Endothelial cell (in vitro differentiated cells): ENCODE results near the gene RASD2. TPM values are rescaled to one million over a fixed set of nuclear protein-coding genes. Genes with fewer than 3 reads are reported as not detected.

Experiments
- DNase-seq: peaks from one replicate; pipeline ENCODE4 v3.0.0; 2021; ENCODE audit warnings: low spot score
- H3K27ac Mint-ChIP-seq: one replicate; pipeline ENCODE4 v1.8.0; 2021; ENCODE audit warnings: mixed read lengths, inconsistent platforms; ENCODE audit not compliant: unreplicated experiment
- H3K27me3 Mint-ChIP-seq: one replicate; pipeline ENCODE4 v1.8.0; 2021; ENCODE audit warnings: mild to moderate bottlenecking, moderate library complexity, mixed read lengths, inconsistent platforms; ENCODE audit not compliant: unreplicated experiment
- H3K36me3 Mint-ChIP-seq: one replicate; pipeline ENCODE4 v1.8.0; 2021; ENCODE audit warnings: mild to moderate bottlenecking, low read depth, mixed read lengths, inconsistent platforms; ENCODE audit not compliant: unreplicated experiment
- H3K4me1 Mint-ChIP-seq: one replicate; pipeline ENCODE4 v1.8.0; 2021; ENCODE audit warnings: mild to moderate bottlenecking, mixed read lengths, inconsistent platforms; ENCODE audit not compliant: unreplicated experiment
- H3K4me3 Mint-ChIP-seq: one replicate; pipeline ENCODE4 v1.8.0; 2021; ENCODE audit warnings: mild to moderate bottlenecking, mixed read lengths, inconsistent platforms; ENCODE audit not compliant: unreplicated experiment
- H3K9me3 Mint-ChIP-seq: one replicate; pipeline ENCODE4 v1.8.0; 2021; ENCODE audit warnings: mixed read lengths, inconsistent platforms; ENCODE audit not compliant: unreplicated experiment
- total RNA-seq: library from RNA; stranded (reverse); fragmentation: NEBNext Ultra II Directional; extraction: Animal tissue kit (Norgen Biotek cat#: 25700); gene quantifications from one replicate; pipeline ENCODE4 v1.2.1, GENCODE V29; 2021; ENCODE audit not compliant: unreplicated experiment
- TF ChIP-seq, protein P1 (sequence below): fragments of 200-600 bp; sonication (generic); IDR thresholded peaks from one replicate; pipeline ENCODE4 v1.5.0; 2021; ENCODE audit warnings: antibody characterized with exemption; ENCODE audit not compliant: unreplicated experiment

The RASD2 gene
- total RNA-seq, 1 donor from 2014 or later = not detected

DNA sequence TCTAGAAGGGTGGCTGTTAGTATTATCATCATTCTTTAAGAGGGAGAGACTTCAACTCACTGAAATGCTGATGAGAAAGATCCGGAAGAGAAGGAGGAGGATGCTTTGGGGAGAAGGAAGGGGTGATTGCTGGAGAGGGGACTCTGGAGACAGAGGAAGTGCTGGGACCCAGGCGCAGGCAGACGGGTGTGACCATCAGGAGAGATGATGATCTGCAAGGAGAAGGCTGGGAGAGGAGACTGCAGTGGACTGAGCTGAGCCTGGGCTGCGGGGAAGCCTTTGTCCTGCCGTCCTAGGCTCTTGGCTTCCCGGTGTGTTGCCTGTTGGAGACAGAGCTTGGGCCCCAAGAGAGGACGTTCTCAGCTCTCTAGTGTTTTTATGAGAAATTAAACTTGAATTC is 22.6 kb downstream of the RASD2 start:
- H3K27me3 Mint-ChIP-seq = peaks cover 6% of the 10 kb centered on the region
- no peak for DNase-seq
- no peak overlapping the region for H3K27ac Mint-ChIP-seq
- no peaks in the 10 kb centered on the region for H3K9me3 Mint-ChIP-seq
- TF ChIP-seq, protein P1, sequence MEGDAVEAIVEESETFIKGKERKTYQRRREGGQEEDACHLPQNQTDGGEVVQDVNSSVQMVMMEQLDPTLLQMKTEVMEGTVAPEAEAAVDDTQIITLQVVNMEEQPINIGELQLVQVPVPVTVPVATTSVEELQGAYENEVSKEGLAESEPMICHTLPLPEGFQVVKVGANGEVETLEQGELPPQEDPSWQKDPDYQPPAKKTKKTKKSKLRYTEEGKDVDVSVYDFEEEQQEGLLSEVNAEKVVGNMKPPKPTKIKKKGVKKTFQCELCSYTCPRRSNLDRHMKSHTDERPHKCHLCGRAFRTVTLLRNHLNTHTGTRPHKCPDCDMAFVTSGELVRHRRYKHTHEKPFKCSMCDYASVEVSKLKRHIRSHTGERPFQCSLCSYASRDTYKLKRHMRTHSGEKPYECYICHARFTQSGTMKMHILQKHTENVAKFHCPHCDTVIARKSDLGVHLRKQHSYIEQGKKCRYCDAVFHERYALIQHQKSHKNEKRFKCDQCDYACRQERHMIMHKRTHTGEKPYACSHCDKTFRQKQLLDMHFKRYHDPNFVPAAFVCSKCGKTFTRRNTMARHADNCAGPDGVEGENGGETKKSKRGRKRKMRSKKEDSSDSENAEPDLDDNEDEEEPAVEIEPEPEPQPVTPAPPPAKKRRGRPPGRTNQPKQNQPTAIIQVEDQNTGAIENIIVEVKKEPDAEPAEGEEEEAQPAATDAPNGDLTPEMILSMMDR = no peak
- H3K36me3 Mint-ChIP-seq = no peaks in the 10 kb centered on the region
- H3K4me1 Mint-ChIP-seq = no peaks in the 10 kb centered on the region
- H3K4me3 Mint-ChIP-seq = no peak overlapping the region

DNA sequence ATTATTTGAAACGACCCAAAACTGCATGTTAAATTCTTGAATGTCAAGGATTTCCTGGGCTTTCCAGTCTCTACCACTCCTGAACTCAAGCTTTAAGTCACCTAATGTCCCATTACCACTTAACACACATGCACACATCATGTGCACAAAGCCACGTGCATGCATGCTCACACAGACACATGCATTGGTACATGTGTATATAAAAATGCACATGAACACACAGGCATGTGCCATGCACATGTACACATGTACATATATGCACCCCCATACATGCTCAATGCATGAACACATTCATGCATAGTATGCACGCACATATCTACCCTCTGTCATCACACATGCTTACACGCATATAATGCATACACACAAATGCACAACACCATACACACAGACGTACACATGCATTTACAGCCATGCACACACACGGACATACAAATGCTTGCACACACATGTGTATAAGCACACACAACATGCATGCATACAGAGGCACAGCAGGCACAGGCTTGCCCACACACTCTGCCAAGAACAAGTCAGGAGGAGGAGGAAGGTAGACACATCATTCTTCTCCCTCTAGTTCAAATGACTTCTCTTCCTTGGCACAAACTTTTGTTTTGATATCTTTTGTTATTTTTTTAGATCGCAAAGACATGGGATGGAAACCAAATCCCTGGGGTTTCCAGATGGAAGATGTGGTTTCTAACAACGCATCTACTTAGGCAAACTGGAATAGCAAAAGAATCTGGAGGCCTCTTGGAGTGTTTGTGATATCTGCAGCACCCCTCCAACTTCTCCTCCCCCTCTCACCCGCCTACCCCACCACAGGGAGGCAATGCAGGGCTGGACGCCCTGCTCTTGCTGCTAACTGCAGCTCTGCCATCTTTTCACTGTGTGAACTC is 24.6 kb downstream of the RASD2 start:
- no peaks in the 10 kb centered on the region for H3K4me1 Mint-ChIP-seq
- H3K27me3 Mint-ChIP-seq = peaks cover 7% of the 10 kb centered on the region
- H3K4me3 Mint-ChIP-seq = no peak overlapping the region
- TF ChIP-seq, protein P1 = no peak
- H3K9me3 Mint-ChIP-seq = no peaks in the 10 kb centered on the region
- H3K36me3 Mint-ChIP-seq = no peaks in the 10 kb centered on the region
- no peak overlapping the region for H3K27ac Mint-ChIP-seq
- DNase-seq = no peak

DNA sequence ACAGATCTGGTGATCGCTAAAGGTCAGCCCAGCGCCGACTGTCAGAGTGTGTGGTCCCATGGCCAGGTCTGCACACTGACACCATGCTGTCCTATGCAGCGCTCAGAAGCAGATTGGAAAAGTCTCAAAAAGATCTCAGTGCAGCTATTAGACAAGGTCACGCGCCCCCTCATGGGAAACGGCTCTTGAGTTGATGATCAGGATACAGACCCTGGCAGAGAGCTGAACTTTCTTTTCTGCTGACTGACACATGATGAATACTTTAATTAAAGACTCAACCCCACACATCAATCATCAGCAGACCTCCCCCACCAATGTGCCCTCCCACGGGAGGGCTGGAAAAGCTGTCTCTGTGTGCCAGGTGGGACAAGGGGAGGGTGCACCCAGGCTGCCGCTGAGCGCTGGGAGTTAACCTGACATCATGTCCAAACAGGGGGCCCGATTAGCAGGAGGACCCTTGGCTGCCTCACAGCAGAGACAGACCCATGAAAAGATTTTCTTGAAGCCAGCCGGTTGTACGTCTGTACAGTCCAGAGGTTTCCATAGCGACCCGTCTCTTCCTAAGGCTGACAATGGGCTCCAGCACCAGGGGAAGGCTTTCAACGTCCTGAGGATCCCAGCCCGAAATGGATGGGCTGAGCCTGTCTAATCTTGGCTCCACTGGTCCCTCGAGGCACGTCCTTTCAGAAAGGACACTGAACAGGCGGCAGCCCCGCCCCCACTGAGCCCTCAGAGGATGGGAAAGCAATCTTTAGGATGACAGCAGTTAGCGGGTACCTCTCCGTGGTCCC is 26.9 kb downstream of the RASD2 start:
- H3K4me3 Mint-ChIP-seq = no peak overlapping the region
- peaks cover 3% of the 10 kb centered on the region for H3K27me3 Mint-ChIP-seq
- H3K9me3 Mint-ChIP-seq = no peaks in the 10 kb centered on the region
- DNase-seq = no peak
- H3K4me1 Mint-ChIP-seq = no peaks in the 10 kb centered on the region
- no peaks in the 10 kb centered on the region for H3K36me3 Mint-ChIP-seq
- no peak overlapping the region for H3K27ac Mint-ChIP-seq
- TF ChIP-seq, protein P1 = no peak

DNA sequence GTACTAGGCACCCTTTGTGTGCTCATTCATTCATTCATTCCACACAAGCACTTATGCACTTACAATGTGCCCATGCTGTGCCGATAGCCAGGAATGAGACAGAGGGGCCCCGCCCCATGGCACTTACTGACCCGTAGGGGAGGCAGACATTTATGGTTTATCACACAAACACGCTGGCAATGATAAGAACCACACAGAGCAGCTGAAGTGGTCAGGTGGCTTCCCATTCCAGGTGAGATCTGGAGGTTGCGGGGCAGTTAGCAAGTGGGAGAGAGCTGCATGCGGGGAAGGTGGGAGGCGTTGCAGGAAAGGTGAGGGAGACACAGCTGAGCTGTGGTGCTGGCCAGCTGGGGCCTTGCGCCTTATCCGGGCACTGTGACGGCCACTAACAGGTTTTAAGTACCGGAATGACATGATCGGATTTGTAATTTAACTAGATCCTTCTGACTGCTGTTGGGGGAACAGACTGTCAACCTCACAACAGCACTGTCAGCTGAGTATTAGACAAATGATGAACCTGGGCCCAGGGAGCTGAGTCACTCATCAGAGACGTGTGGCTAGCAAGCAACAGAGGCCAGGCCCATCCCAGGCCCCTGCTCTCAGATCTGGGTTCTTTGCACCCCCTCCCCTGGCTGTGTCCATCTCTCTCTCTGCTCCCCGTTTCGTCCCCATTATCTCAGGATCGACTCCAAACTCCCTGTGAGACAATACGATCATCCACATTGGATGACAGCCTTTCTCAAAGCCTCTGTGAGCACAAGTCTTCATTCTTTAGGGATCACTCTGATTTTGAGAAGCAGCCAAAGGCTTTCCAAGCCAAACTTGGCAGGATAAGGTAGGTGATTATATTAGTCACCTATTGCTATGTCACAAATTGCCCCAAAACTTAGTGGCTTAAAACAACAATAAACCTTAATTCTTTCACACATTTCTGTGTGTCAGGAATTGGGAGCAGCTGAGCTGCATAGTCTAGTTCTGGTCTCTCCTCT is 28.4 kb downstream of the RASD2 start:
- H3K36me3 Mint-ChIP-seq = no peaks in the 10 kb centered on the region
- no peak overlapping the region for H3K27ac Mint-ChIP-seq
- no peak for DNase-seq
- H3K9me3 Mint-ChIP-seq = no peaks in the 10 kb centered on the region
- no peak overlapping the region for H3K4me3 Mint-ChIP-seq
- H3K27me3 Mint-ChIP-seq = peaks cover 3% of the 10 kb centered on the region
- TF ChIP-seq, protein P1 = no peak
- H3K4me1 Mint-ChIP-seq = no peaks in the 10 kb centered on the region
